Gastroesophageal sphincter (tissue), 3 donors: Measurements from ENCODE around the gene LCP2.

ENCODE experiments used
- EP300 ChIP-seq: sonication (generic); formaldehyde crosslinking; IDR thresholded peaks from one replicate; pipeline ENCODE4 v1.6.1; 2017; ENCODE audit warnings: antibody characterized with exemption, mild to moderate bottlenecking
- POLR2AphosphoS5 ChIP-seq: sonication (generic); formaldehyde crosslinking; IDR thresholded peaks from one replicate; pipeline ENCODE4 v1.6.1; 2017; ENCODE audit warnings: antibody characterized with exemption
- TF ChIP-seq, protein P1 (sequence below), 4 experiments: fragments of 200-600 bp in 2 of 4; fragments of 450-650 bp in 2 of 4; sonication (generic) in 1 of 4; IDR thresholded peaks; one replicate each; pipeline ENCODE4 v1.5.1; 2017 to 2019; ENCODE audit warnings: antibody characterized with exemption in 4 of 4, mild to moderate bottlenecking in 2 of 4, moderate library complexity in 2 of 4

DNA sequence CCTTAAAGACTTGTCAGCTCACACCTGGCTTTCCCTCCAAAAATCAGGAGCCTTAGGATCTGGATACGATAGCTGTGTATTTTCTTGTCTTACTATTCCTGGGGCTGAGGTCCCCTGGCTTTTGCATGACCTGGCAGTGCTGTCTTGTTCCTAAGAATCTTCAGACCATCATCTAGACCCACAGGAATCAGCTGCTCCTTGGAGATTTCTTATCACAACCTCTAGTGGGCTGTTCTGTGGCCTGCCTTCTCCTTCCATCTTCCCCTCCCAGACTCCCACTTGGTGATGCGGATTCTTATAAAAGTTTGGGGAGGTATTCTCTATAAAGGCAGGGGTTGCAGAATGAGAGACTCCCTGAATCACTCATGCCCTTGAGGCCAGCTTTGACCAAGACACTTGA lies 21.4 kb downstream of the LCP2 start:
- no peak for TF ChIP-seq EP300
- TF ChIP-seq, protein P1, sequence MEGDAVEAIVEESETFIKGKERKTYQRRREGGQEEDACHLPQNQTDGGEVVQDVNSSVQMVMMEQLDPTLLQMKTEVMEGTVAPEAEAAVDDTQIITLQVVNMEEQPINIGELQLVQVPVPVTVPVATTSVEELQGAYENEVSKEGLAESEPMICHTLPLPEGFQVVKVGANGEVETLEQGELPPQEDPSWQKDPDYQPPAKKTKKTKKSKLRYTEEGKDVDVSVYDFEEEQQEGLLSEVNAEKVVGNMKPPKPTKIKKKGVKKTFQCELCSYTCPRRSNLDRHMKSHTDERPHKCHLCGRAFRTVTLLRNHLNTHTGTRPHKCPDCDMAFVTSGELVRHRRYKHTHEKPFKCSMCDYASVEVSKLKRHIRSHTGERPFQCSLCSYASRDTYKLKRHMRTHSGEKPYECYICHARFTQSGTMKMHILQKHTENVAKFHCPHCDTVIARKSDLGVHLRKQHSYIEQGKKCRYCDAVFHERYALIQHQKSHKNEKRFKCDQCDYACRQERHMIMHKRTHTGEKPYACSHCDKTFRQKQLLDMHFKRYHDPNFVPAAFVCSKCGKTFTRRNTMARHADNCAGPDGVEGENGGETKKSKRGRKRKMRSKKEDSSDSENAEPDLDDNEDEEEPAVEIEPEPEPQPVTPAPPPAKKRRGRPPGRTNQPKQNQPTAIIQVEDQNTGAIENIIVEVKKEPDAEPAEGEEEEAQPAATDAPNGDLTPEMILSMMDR (IDR thresholded peaks at IDR 0.05), result no peak
- no peak for TF ChIP-seq POLR2AphosphoS5
